Cardiac fibroblast (primary cell): Measurements from ENCODE around the gene ZNF816.
A peak's percentile ranks its signal among the peaks of the same experiment; 100 is the strongest.

Experiments used
- DNase-seq, 2 donors: peaks; one replicate each; pipeline versions ENCODE4 v3.0.0 to v3.0.0-alpha.2; 2010; ENCODE audit warnings: low read depth in 2 of 2
- H3K4me3 ChIP-seq, 2 donors: replicated peaks in 1 of 2; 1 replicate in 1 of 2; 2 replicates in 1 of 2; pipeline ENCODE4 v1.5.1; 2011; ENCODE audit warnings: low read depth in 2 of 2, low read length in 2 of 2, mild to moderate bottlenecking in 2 of 2, moderate library complexity in 1 of 2
- TF ChIP-seq, protein P1 (sequence below): IDR thresholded peaks from one replicate; pipeline ENCODE4 v1.5.1; 2011; ENCODE audit warnings: low read depth, mild to moderate bottlenecking, low read length, inconsistent platforms

ZNF816 gene

DNA sequence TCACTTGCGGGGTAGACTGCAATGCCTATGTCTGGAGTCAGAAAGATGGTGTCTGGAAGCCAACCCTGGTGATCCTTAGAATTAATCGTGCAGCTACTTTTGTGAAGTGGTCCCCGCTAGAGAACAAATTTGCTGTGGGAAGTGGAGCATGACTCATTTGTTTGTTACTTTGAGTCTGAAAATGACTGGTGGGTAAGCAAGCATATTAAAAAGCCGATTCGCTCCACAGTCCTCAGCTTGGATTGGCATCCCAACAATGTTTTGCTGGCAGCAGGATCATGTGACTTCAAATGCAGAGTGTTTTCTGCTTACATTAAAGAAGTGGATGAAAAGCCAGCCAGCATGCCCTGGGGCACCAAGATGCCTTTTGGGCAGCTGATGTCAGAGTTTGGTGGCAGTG is 41.6 kb upstream of the ZNF816 start:
- H3K4me3 ChIP-seq = no peak overlapping the region
- DNase-seq = no peak
- TF ChIP-seq, protein P1, sequence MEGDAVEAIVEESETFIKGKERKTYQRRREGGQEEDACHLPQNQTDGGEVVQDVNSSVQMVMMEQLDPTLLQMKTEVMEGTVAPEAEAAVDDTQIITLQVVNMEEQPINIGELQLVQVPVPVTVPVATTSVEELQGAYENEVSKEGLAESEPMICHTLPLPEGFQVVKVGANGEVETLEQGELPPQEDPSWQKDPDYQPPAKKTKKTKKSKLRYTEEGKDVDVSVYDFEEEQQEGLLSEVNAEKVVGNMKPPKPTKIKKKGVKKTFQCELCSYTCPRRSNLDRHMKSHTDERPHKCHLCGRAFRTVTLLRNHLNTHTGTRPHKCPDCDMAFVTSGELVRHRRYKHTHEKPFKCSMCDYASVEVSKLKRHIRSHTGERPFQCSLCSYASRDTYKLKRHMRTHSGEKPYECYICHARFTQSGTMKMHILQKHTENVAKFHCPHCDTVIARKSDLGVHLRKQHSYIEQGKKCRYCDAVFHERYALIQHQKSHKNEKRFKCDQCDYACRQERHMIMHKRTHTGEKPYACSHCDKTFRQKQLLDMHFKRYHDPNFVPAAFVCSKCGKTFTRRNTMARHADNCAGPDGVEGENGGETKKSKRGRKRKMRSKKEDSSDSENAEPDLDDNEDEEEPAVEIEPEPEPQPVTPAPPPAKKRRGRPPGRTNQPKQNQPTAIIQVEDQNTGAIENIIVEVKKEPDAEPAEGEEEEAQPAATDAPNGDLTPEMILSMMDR = no peak

DNA sequence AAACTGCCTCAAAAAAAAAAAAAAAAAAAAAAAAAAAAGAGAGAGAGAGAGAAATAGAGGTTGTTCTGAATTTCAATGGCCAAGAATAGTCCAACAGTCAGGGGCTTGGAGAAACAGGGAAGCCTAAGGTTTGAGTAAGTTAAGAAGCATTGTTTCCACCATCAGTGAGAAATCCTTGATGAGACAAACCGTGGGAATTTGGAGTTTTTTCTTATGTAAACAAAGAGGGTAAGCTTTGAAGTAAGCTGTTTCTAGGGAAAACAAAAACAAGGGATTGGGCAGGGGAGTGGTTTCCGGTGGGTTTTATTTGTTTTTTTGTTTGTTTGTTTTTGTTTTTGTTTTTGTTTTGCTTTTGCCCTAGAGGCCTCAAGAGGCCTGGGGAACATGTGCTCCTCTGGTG is 39.8 kb upstream of the ZNF816 start:
- H3K4me3 ChIP-seq = no peak overlapping the region
- DNase-seq = peak in 1 of 2 donors; percentile 47
- TF ChIP-seq, protein P1 = no peak

DNA sequence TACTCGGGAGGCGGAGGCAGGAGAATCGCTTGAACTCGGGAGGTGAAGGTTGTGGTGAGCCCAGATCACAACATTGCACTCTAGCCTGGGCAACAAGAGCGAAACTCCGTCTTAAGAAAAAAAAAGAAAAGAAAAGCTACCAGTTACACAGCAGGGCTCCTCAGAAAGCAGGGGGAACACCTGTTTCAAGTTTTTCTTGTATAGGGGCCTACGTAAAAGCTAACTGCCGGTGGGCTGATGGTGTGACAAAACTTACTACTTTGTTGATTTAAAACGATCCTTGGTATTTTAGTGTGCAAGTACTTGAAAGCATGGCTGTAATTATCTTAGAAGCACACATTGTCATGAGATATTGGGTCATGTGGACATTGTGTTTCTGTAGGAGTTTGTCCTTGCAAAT is 35.3 kb upstream of the ZNF816 start:
- no peak overlapping the region for H3K4me3 ChIP-seq
- TF ChIP-seq, protein P1 = no peak
- no peak for DNase-seq

DNA sequence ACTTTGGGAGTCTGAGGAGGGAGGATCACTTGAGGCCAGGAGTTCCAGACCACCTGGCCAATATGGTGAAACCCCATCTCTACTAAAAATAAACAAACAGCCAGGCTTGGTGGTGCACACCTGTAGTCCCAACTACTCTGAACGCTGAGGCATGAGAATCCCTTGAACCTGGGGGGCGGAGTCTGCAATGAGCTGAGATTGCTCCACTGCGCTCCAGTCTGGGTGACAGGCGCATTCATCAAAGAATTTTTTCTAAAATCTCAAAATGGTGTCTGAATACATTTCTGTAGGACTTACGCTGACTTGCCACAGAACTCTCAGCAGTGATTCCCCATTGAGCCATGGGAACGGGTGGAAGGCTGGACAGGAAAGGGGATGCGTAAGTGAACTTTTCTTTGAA is 33.0 kb upstream of the ZNF816 start:
- TF ChIP-seq, protein P1 = no peak
- DNase-seq = no peak

DNA sequence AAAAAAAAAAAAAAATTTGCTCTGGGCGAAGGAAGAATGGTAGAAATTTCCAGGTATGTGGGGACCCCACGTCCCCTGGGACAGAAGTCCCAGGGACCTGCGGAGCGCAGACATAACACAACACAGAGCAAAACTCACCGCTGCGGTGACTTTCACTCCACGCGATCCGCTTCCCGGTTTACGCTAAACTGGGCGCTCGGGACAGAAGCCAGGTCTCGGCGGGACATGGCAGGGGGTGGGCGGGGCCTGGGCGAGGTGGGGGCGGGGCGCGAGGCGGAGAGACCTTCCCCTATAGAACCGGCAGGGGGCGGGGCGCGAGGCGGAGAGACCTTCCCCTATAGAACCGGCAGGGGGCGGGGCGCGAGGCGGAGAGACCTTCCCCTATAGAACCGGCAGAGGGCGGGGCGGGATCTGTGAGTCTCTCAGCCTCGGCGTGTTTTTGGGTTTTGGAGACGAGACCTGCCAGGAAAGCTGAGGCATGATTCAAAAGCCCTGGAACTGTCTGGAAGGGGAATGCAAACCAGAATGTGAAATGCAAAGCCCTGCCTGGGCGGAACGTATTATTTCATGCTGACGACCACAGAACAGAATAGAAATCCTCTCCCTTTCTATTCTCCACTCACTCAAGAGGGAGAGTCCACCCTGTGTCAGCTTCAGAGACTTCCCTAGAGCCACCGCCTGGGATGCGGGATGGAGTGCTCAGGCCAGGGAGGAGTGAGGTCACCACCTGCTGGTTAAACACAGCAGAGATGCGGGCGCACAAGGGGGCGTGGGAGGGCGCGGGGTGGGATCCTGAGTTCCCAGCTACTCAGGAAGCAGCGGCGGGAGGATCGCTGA is 30.9 kb upstream of the ZNF816 start:
- peak; percentile 81 to 85 for DNase-seq
- peak overlapping the region; percentile 46 to 54 for H3K4me3 ChIP-seq
- TF ChIP-seq, protein P1 = peak; percentile 51

More for the DNA sequence above, 33.0 kb upstream of the ZNF816 start:
- H3K4me3 ChIP-seq = no peak overlapping the region

DNA sequence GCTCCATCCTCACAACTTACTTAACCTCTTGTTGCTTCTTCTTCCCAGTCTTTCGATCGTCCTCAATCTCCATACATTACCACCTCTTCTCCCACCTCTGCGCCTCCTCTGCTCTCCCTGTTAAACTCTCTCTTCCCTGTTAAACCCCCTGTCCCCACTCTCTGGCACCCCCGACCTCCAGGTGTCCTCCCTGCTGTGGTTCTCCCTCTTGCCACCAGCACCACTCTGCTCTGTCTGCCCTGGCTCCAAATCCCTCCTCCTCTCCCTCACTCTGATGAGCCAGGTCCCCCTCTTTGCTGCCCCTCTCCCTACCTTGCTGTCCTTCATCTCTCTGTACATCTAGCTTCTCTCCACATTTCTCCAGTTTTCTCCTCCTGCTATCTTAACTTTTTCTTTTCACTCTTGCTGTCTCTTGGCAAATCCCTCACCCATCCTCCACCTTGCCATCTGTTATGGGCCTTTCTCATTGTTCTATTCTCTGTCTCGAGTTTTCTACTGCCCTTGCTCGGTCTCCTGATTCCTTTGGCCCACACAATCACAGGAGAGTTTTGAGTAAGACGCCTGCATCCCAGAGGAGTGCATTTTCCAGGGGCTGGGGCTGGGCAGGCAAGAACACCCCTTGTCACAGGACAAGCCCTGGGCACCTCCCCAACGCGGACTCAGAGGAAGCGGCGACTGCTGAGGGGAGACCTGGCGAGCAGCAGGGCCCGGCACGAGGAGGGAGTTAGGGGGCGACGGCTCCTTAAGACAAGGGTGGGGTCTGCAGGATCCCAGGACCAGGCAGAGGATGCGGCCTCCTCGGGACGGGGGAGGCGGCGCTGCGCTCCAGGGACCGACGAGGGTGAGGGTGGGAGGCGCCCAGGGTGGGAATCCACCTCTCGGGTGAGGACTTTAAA is 29.7 kb upstream of the ZNF816 start:
- H3K4me3 ChIP-seq = peak overlapping the region; percentile 27 to 54
- TF ChIP-seq, protein P1 = no peak

More for the DNA sequence above, 29.7 kb upstream of the ZNF816 start:
- peak; percentile 5 to 7 for DNase-seq
